HG03575 (cell line): ENCODE data around the gene PCBP3.

Experiments used
- ATAC-seq: cut with Tn5 transposase; IDR thresholded peaks from one replicate; pipeline ENCODE4 v1.9.1; 2021; ENCODE audit not compliant: unreplicated experiment, insufficient number of reproducible peaks, low FRiP score; ENCODE audit errors: extremely low read depth

Gene PCBP3

DNA sequence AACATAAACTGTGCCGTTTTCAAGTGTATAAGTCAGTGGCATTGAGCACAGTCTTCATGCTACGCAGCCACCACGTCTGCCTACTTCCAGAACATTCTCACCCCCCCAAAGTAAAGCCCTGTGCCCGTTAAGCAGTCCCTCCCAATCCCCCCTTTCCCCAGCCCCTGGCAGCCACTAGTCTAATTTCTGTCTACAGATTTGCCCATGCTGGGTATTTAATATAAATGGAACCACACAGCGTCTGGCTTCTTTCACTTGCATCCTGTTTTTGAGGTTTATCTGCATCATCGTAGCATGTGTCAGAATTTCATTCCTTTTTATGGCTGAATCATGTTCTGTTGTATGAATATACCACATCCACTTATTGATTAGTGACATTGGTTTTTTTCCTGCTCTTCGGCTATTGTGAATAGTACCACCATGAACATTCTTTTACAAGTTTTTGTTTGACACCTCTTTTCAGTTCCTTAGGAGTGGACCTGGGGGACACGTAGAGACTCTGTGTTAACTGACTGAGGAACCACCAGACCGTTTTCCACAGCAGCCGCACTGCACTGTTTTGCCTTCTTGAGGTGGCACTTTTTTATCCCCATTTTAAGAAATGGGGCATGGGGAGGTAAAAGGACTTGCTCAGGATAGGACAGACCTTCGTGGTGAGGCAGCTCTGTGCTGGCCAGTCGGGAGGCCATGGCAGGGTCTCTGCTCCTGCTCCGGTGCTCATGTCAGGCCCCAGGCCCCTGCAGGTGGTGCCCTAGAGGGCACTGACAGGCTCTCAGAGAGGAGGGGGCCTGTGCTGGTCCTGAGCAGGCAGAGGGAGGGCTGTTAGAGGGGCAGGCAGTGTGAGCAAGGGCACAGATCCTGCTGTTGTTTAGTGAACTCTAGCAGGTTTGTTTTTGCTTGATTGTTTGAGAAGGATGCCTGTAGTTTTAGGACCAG is 123.8 kb downstream of the PCBP3 start:
- no peak for ATAC-seq

DNA sequence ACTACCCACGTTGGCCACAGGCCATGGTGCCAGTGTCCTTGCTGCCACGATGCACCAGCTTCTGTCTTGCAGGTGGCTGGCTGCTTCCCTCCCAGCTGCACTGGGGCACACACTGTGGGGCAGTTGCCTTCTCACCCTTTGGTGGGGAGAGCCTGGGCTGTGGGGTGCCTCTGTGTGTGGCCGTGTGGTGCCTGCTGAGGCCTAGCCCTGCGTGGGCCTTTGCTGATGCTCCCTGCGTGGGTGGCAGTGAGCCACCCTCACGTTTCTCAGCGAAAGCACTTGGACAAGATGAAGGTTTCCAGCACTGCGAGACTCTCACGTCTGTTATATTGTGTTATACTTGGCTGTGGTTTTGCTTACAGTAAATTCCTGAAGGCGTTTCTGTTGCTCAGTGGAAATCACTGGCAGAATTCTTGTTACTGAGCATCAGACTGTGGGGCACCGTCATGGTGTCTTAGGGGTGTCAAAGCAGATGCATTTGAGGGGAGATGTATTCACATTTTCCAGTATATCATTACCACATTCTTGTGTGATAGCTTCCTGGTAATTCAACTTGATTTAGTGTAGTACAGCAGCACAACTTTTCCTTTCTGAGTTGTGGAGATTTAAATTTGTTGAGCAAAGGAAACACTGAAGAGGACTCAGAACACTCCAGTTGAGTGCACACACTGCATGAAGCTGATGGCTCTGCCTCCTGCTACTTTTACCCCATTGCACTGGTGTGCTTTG is 124.7 kb downstream of the PCBP3 start:
- ATAC-seq = no peak

DNA sequence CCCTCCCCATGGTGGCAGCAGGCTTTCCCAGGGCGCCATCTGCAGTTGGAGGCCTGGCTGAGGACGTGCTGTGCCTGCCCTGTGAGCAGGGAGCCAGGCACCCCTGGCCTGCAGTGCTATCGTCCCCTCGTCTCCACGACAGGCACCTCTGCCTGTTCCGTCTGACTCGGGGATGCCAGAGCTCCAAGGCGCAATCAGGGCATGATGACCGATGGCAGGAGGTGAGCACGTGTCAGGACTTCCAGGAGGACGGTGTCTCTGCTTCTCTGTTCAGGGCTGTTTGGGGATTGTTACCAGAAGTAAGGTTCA is 125.2 kb downstream of the PCBP3 start:
- ATAC-seq = no peak

DNA sequence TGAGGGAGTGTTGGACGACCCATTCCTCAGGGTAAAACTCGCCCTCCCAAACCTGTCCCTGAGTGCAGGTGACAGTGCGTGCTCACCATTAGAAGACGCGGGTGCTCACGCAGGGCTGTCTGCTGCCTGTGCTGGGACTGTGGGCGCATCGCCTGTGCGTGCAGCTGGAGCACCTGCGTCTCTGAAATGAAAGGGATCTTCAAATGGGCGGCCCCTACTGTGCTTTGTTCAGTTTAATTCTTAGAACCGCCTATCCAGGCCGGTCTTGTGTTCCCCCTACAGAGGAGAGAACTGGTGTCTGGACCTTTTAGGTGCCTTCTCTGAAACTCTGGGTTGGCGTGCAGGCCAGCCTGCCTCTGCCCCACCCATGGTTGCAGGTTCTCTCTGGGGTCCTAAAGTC is 125.8 kb downstream of the PCBP3 start:
- no peak for ATAC-seq

DNA sequence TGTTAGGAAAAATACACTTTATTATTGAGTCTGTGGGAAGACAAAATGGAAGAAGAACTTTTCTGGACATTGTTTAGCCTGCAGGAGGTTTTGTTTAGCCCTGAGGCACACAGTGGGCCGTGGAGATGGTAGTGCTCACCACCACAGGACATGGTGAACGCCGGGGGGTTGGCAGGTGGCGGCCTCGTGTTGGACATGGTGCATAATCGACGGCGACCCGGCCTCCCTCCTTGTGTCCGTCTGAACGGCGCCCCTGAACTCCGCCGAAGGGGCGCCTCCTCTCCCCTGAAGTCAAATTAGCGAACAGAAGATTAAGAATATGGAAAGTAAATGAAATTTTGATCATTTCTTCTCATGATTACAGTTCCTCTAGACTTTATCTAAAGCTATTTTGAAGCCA is 126.4 kb downstream of the PCBP3 start:
- ATAC-seq = no peak

DNA sequence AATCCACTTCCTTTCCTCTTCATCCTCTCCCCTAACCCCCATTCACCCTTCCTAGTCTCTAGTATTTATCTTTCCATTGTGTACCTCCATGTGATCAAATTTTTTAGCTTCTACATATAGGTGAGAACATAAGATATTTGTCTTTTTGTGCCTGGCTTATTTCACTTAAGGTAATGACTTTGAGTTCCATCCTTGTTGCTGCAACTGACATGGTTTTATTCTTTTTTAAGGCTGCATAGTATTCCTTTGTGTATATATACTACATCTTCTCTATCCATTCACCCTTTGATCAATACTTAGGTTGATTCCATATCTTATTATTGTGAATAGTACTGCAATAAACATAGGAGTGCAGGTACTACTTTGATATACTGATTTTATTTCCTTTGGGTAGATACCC is 128.7 kb downstream of the PCBP3 start:
- no peak for ATAC-seq

DNA sequence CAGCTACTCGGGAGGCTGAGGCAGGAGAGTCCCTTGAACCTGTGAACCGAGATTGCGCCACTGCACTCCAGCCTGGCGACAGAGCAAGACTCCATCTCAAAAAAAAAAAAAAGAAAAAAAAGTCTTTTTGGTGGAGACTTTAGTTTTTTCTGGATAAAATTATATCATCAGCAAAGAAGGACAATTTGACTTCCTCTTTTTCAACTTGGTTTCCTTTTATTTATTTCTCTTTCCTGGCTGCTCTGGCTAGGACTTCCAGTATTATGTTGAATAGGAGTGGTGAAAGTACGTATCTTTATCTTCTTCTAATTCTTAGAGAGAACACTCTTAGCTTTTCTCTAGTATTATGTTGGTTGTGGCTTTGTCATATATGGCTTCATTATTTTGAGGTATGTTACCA is 130.8 kb downstream of the PCBP3 start:
- no peak for ATAC-seq

DNA sequence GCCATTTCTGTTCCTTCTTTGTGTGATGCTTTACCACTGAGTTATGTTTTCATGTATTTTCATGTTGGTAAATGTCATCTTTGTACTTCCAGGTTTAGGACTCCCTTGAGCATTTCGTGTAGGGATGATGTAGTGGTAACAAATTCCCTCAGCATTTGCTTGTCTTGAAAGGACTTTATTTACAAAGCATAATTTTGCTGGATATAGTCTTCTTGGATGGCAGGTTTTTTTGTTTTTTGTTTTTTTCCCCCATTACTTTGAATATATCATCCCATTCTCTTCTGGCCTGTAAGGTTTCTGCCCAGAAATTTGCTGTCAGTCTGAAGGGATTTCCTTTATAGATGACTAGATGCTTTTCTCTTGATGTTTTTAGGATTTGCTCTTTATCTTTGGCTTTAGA is 133.4 kb downstream of the PCBP3 start:
- ATAC-seq = no peak

DNA sequence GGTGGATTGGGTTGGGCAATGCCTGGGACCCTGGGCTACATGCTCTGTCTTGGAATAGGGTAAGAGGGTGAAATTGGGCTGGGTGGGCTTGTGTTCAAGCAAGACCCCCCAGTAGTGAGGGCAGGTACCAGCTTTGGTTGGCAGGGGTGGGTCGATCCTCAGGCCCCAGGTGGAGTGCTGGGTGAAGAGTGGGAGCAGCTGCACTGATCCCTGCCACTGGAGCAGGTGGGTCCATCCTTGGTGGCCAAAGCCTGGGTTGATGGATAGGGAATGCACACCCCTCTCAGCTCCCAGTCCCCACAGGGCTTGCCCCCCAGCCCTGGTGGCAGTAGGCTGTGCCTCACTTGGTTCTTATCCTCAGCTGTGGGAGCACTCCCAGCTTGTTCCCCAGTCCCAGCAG is 135.2 kb downstream of the PCBP3 start:
- ATAC-seq = no peak

DNA sequence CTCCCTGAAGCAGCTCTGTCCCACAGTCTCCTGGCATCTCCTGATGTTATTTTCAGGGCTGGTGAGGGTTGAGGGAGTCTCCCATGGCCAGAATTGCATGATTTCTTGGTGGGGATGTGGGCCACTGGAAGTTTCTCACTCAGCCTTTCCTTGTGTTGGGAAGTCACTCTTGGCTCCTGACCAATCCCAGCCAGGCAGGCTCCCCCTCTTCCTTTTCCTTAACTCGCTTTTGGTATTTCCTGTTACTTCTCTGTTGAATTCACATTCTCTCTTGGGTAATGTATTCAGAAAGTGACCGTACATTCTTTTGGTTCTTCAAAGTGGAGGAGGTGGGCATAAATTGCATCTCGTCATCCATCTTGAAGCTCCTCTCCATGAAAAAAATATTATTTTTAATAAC is 135.7 kb downstream of the PCBP3 start:
- ATAC-seq = no peak

DNA sequence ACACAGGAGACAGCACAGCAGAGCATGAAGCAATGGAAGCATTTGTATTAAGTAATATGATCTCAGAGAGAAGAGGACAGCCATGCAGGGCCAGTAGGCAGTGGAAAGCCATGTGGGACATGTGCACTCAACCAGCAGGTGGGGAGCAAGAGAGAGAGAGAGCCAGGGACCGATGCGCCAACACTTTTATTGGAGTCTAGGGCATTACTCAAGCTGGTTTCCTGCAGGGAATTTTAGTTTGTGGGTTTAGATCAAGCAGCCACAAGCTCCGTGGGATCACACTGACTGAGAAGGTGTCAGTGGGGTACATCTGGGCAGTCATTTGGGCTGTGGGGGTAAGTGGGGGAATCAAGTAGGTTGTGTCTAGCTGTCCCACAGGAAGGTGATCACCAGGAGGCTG is 137.1 kb downstream of the PCBP3 start:
- ATAC-seq = no peak

DNA sequence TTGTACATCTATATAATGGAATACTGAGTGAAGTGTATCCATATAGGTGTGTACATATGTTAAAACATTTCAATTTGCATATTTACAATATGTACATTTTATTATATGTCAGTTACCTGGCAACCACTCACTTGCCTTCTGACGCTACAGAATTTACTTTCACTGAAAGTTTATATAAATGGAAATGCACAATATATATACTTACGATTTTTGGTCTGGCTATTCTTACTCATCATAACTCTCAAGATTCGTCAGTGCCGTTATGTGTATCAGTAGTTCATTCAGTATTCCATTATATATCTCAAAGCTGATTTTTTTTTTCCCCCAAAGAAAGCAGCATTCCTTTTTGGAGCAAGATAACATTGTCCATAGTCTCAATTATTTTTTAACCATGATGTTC is 138.2 kb downstream of the PCBP3 start:
- no peak for ATAC-seq

DNA sequence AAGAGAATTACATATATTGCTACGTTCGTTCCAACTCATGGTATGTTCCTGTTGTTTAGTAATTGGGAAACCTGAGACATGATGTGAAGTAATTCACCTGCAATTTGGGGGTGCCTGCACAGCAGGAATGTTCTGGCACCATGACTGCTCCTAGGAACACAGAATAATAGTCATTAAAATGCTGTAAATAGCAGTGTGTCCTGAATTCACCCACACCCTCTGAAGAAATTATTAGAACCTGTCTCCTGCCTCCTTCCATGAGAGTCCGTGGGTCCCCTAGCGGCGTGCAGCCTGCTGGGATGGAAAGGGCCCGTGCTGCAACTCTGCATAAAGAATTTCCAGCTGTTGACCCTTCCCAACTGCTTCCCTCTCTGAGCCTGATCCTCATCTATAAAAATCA is 143.1 kb downstream of the PCBP3 start:
- ATAC-seq = no peak

DNA sequence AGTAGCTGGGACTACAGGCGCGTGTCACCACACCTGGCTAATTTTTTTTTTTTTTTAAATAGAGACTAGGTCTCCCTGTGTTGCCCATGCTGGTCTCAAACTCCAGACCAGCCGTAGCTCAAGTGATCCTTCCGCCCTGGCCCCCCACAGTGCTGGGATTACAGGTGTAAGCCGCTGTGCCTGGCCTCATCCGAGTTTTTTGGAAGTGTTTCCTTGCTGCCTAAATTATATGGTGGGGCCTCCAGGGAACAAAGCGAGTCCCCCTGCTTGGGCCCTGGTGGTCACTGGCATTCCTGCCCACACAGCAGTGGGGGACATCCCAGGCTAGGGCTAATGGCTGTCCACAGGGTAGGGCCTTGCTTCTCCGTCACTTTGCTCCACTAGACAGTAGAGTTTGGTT is 143.8 kb downstream of the PCBP3 start:
- ATAC-seq = no peak

DNA sequence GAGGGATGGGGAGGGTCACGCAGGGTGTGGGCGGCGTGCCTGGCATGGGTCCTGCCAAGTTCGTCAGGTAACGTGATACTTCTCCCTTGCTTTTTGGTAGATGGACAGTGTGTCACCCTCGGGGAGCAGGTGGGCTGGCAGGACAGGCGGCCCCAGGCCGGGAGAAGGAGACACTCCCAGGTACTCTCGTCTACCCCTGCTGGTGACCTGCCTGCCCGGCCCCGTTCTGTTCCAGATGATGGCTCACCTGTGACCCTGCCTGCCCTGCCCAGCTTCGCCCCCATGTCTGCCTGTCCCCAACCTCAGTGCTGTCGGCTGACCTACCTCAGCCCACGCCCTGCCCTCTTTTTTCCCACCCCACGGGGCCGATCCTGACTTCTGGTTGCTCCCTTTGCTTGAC is 144.7 kb downstream of the PCBP3 start:
- ATAC-seq = no peak

DNA sequence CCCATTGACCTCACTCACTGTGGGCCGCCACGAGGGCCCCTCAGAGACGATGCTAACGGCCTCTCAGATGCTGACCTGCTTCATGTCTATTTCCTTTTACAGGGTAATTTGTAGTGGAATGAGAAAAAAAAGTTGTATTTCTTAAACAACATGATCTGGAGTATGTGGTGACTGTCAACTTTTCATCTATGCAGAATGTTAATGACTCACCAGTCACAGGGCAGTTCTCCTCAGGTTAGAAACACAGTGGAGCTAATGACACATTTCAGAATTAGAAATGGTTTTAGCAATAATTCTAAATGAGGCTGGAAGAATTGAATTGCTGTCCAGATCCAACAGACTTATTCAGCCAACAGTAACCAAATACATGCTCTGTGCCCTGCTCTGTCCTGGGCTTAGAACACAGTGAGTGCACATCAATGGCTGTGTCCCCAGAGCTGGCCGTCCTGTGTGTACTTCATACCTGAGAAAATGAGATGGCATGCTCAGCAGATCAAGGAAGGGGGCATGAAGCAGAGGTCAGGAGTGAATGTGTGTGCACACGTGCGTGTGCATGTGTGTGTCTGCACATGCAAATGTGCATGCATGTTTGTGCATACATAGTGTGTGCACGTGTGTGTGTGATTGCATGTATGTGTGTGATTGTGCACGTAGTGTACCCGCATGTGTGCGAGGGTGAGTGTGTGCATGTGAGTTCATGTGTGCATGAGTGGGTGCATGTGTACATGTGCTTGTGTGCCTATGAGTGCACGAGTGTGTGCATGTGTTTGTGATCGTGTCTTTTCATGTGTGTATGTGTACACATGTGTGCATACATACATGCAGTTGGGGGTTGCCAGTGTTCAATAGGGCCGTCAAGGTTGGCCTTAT is 145.3 kb downstream of the PCBP3 start:
- ATAC-seq = no peak

DNA sequence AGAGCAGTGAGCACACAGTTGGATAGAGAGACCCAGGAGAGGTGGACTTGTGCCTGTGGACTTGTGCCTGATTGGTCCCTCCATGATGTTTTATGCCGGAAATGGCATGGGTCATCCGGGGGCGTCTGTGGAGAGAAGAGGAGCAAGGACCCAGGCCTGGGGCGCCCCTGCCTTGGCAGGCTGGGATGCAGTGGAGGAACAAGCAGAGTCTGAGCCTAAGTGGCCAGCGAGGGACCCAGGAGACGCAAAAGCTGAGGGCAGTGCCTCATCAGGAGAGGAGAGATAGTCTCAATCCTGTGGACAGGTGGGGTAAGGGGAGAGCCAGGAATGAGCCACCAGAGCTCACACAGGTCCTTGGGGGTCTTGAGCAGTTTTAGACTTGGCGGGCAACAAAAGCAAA is 146.9 kb downstream of the PCBP3 start:
- no peak for ATAC-seq

DNA sequence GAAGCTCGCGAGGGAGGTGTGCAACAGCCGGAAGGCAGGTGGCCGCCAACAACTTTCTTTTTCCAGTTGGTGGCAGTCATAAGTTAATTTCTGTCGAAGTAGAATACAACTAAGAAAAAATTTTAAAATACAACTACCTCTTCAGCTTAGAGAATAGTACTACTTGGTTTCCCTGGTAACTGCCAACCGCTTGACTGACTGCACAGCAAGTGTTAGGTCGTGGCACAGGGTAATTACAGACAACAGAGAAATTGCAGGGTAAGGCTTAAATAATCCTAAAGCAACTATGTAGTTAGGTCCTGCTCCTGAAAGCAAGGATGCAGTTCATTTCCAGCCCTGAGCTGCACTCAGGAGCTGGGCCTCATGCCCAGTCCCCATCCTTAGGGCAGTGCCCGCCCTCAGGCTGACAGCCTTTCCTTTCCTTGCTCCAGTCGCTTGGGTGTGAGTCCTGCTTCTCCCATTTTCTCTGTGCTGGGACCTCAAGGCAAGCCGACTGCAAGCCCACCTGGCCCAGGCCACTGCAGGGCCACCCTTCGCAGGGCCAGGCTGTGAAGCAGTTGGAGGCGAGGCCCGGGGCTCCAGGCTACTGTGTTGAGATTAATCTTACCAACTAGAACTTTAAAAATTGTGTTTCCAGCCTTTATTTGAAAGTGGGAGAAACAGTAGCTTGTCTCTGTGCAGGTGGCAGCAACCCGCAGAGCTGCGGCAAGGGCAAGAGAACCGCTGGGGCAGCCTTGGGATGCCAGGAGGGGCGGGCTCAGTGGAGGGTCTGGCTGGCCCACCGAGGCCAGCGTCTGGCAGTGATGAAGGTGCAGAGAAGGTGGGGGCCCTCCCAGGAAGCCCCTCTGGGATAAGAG is 148.3 kb downstream of the PCBP3 start:
- no peak for ATAC-seq
